Choroid plexus epithelial cell (primary cell): ENCODE results near the gene ZBTB17.

Experiments
- DNase-seq: peaks from one replicate; pipeline ENCODE4 v3.0.0-alpha.2; 2010; ENCODE audit warnings: low read depth
- H3K4me3 ChIP-seq: 2 replicates; pipeline ENCODE4 v1.5.1; 2011; ENCODE audit warnings: low read depth, mild to moderate bottlenecking, control low read depth, low read length, moderate library complexity
- TF ChIP-seq, protein P1 (sequence below): conservative IDR thresholded peaks from 2 replicates; pipeline ENCODE4 v1.5.1; 2011; ENCODE audit warnings: low read depth, mild to moderate bottlenecking, control low read depth, inconsistent platforms, low read length, moderate library complexity

Gene ZBTB17

DNA sequence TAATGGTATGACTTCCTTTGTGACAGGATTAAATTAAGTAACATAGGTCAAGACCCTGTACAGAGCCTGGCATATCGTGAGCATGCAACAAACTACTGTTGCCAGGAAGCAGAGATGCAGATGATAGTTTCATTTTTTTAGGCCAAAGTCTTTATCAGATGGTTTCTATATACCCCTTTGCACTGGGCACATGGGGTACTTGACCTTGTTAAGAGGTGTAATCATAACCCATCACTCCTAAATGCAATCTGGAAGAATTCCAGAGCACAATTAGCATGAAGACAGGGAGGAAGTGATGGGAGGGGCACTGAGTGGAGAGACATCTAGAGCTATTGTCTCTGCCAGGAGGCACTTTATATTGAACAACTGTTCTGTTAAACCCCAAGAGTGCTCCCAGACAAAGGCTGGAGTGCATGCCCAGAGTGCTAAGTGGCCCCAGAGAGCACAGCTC, 22.1 kb downstream of the ZBTB17 start:
- no peak overlapping the region for H3K4me3 ChIP-seq
- DNase-seq = no peak
- TF ChIP-seq, protein P1, sequence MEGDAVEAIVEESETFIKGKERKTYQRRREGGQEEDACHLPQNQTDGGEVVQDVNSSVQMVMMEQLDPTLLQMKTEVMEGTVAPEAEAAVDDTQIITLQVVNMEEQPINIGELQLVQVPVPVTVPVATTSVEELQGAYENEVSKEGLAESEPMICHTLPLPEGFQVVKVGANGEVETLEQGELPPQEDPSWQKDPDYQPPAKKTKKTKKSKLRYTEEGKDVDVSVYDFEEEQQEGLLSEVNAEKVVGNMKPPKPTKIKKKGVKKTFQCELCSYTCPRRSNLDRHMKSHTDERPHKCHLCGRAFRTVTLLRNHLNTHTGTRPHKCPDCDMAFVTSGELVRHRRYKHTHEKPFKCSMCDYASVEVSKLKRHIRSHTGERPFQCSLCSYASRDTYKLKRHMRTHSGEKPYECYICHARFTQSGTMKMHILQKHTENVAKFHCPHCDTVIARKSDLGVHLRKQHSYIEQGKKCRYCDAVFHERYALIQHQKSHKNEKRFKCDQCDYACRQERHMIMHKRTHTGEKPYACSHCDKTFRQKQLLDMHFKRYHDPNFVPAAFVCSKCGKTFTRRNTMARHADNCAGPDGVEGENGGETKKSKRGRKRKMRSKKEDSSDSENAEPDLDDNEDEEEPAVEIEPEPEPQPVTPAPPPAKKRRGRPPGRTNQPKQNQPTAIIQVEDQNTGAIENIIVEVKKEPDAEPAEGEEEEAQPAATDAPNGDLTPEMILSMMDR = no peak

DNA sequence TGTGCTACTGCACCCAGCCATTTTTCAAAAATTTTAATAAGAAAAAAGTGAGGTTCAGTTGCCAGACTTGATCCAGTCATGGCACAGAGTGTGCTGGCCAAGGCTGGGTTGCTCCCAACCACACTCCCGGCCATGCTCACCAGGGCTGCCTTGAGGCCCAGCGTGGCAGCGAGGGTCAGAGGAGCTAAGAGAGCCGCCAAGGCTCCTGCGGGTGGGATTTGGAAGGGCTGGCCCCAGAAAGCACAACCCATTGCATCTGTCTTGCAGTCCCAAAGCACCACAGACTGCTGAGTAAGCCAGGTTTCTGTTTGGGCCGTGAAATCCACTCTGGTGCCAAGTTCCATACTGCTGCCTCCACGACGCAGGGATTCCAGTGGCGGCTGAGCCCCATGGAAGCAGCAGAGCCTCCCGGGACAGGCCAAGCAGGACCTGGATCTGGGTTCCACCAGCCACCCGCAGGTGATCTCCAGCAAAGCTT, 22.6 kb downstream of the ZBTB17 start:
- TF ChIP-seq, protein P1 = no peak
- no peak overlapping the region for H3K4me3 ChIP-seq
- DNase-seq = peak; percentile 31

DNA sequence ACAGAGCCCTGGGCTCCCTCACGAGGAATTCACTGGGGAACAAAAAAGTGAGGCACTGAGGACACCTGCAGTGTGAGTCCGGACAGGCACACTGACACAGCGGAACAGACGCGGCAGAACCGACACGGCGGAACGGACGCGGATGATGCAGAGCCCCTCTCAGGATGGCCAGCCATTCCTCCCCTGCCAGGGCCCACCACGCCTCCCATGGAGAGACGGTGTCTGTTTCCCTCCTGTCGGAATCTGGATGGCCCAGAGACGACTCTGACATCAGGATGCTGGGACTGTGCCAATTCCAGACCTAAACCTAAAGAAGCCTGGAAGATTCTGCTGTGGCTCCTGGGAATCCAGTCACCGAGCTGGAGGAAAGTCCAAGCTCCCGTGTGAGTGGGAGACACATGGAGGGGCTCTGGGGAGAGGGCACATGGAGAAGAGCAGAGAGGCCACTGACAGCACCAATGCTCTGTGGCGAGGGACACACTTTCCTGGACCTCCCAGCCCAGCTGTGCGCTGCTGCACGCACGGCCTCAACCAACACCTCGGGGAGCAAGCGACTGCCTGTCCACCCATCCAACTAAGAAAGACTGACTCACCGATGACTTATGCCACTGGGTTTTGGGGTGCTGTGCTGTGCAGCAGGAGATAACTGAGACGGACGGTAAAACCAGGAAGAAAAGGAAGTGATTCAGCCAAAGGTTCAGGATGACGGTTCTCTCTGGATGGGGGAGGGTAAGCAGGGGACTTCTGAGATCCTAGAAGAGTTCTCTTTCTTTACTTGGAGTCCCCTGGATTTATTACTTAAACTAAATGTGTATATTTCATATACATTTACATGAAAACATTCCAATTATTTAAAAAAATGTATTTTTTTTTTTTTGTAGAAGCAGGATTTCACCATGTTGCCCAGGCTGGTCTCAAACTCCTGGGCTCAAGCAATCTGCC, 23.3 kb downstream of the ZBTB17 start:
- peak overlapping the region; percentile 21 for H3K4me3 ChIP-seq
- peak; percentile 82 for DNase-seq
- TF ChIP-seq, protein P1 = peak; percentile 29

DNA sequence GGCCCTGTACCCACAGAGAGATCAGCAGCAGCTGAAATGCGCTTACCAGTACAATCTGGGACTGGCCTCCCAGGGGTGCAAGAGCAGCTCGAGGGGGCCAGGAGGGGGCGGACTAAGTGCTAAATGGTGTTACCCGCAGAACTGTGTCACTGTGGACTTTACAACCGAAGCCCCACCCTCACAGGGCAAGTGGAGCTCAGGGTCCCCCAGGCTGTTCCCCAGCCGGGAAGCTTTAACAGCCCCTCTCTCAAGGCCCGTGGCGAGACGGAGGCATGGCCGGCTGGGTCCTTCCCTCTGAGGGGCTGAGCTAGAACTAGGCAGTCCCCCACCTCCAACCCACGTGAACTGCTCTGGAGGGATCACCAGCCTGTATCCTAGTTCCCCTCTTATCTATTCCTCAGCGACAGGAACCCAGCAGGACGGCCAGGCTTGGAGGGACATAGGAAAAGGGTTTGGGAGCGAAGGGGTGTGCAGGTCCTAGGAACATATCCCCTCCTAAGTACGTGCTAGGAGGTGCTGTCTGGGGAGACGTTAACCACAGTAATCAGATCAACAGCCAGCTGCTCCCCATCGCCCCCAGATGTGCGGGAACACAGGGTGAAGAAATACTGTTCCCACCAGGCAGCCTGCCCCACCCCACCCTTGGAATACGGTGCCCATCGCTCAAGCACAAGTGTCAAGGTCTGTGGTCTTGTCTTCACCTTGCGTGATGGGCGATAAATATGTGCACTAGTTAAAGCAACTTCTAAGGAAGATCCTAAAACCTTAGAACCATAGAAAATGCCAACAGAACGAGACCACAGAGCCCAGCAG, 24.4 kb downstream of the ZBTB17 start:
- no peak overlapping the region for H3K4me3 ChIP-seq
- peak; percentile 31 for DNase-seq
- TF ChIP-seq, protein P1 = no peak

DNA sequence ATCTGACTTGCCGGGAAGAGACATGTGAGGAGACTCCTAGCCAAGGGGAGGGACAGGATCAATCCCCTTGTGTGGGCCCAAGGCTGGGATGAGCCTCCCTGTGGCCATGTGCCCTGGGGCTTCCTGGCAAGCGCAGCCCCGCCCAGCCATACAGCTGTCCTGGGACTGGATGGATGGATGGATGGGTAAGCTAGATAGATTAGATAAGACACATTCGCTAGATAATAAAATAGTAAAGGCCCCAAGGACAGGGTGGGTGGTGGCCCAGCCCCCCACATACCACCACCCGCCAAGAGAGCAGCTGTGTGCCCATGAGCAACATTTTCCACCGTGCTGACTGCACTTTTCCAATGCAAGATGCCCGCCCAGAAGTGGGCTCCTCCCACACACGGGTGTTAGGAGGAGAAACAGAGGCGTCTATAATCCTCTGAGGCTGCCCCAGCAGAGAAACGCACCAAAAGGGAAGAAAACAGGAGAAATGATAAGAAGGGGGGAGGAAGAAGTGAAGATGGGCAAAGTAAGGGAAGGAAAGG, 25.1 kb downstream of the ZBTB17 start:
- TF ChIP-seq, protein P1 = no peak
- peak; percentile 60 for DNase-seq
- no peak overlapping the region for H3K4me3 ChIP-seq

DNA sequence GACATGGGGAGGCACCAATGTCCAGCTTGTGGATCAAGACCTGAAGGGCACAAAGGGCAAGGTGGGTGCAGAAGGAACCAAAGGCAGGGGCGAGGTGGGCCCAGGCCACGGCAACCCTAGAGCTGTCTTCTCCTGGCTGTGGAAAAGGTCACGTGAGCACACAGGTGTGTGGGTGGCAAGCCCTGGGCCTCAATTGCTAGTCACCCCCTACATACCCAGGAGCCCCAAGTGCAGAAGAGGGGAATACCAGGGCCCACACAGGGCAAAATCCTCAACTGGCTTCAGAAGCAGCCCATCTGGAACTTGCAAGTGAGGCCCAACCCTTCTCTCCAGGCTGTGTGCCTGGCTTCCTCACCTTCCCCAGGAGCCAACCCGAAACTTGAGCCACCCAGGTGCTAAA, 25.6 kb downstream of the ZBTB17 start:
- H3K4me3 ChIP-seq = no peak overlapping the region
- DNase-seq = no peak
- TF ChIP-seq, protein P1 = no peak
